Activated naive CD4-positive, alpha-beta T cell treated with anti-CD3 and anti-CD28 coated beads for 36 hours (primary cell): ENCODE data around the gene HMGB2. TPM values are rescaled to one million over a fixed set of nuclear protein-coding genes. Genes with fewer than 3 reads are reported as not detected.

Experiments
- CTCF ChIA-PET: fragments of 350-600 bp; sonication (Branson Sonifier 250); formaldehyde crosslinking; loops from one replicate; lab custom pipeline; 2021; ENCODE audit warnings: antibody characterized with exemption; lab: Charles Lee
- DNase-seq: peaks from one replicate; pipeline ENCODE4 v3.0.0-alpha.2; 2020
- H3K27ac Mint-ChIP-seq: one replicate; pipeline ENCODE4 v1.8.0; 2021; ENCODE audit warnings: mild to moderate bottlenecking, mixed read lengths
- H3K27me3 Mint-ChIP-seq: one replicate; pipeline ENCODE4 v1.8.0; 2021; ENCODE audit warnings: low read depth, mixed read lengths
- H3K36me3 Mint-ChIP-seq: one replicate; pipeline ENCODE4 v1.8.0; 2021; ENCODE audit warnings: low read depth, mixed read lengths
- H3K4me1 Mint-ChIP-seq: one replicate; pipeline ENCODE4 v1.8.0; 2021; ENCODE audit warnings: low read depth, mixed read lengths
- H3K4me3 Mint-ChIP-seq: one replicate; pipeline ENCODE4 v1.8.0; 2021; ENCODE audit warnings: mild to moderate bottlenecking, moderate library complexity, mixed read lengths
- H3K9me3 Mint-ChIP-seq: one replicate; pipeline ENCODE4 v1.8.0; 2021; ENCODE audit warnings: mixed read lengths
- intact Hi-C: fragments of 100-400 bp; cut with micrococcal nuclease; formaldehyde crosslinking; loops from one replicate; pipeline ENCODE4 v1.15.1; 2023
- total RNA-seq, 2 experiments: library from RNA; stranded (reverse); gene quantifications; one replicate each; pipeline ENCODE4 v1.2.3, GENCODE V29; 2021

HMGB2 gene
- 100 to 1,000 TPM; 752 to 787 TPM for total RNA-seq

- DNase-seq = peak; percentile 100
- peak within 1 kb of the TSS; percentile 99 for H3K4me3 Mint-ChIP-seq
- peaks cover 15% of the 10 kb centered on the region for H3K4me1 Mint-ChIP-seq
- H3K27ac Mint-ChIP-seq = peak within 1 kb of the TSS; percentile 99
- intact Hi-C loops = loop anchor here (1.0 to 10.0 kb wide), 5 partner anchors 36 to 949 kb away; partner anchors contain the start of genes CEP44, FBXO8, GALNT7 and SAP30
- CTCF ChIA-PET = interaction anchor here (0.5 to 3.2 kb wide), 5 partner anchors 15 to 407 kb away, joined by 3 to 22 read pairs (median 3); partner anchors contain the start of gene SAP30
- H3K27me3 Mint-ChIP-seq = peaks cover 12% of the 10 kb centered on the region
- no peaks in the 10 kb centered on the region for H3K9me3 Mint-ChIP-seq
- peaks cover 40% of the 10 kb centered on the region for H3K36me3 Mint-ChIP-seq
These were observed at the start of gene HMGB2 for GRCh38 chr4:173334085-173334890. HMGB2 (minus strand) TSS chr4:173334358; CDS start chr4:173333649, 709 bp downstream.

- no peak for DNase-seq
- peaks cover 18% of the 10 kb centered on the region for H3K27me3 Mint-ChIP-seq
- no peak overlapping the region for H3K27ac Mint-ChIP-seq
- intact Hi-C loops = no loop called here
- H3K9me3 Mint-ChIP-seq = no peaks in the 10 kb centered on the region
- no peaks in the 10 kb centered on the region for H3K36me3 Mint-ChIP-seq
- H3K4me1 Mint-ChIP-seq = no peaks in the 10 kb centered on the region
- H3K4me3 Mint-ChIP-seq = no peak overlapping the region
- CTCF ChIA-PET = no interaction called here
These were observed 48.2 kb upstream of the HMGB2 start for GRCh38 chr4:173382349-173382748.

GRCh38 chr4:173381610-173382009 is 47.5 kb upstream of the HMGB2 start:
- Mint-ChIP-seq H3K36me3 (no peaks in the 10 kb centered on the region), H3K27me3 (peaks cover 14% of the 10 kb centered on the region), H3K4me3 (no peak overlapping the region), H3K9me3 (no peaks in the 10 kb centered on the region), H3K4me1 (no peaks in the 10 kb centered on the region), H3K27ac (no peak overlapping the region)
- DNase-seq = no peak
- CTCF ChIA-PET = interaction anchor here (0.7 kb wide), 1 partner anchor 64 kb away, joined by 5 read pairs; no protein-coding TSS in a partner anchor
- intact Hi-C loops = no loop called here

- H3K27me3 Mint-ChIP-seq = peaks cover 14% of the 10 kb centered on the region
- H3K4me3 Mint-ChIP-seq = no peak overlapping the region
- intact Hi-C loops = no loop called here
- CTCF ChIA-PET = no interaction called here
- no peaks in the 10 kb centered on the region for H3K9me3 Mint-ChIP-seq
- H3K36me3 Mint-ChIP-seq = no peaks in the 10 kb centered on the region
- DNase-seq = no peak
- no peak overlapping the region for H3K27ac Mint-ChIP-seq
- H3K4me1 Mint-ChIP-seq = no peaks in the 10 kb centered on the region
These were observed 46.8 kb upstream of the HMGB2 start for GRCh38 chr4:173380987-173381386.

GRCh38 chr4:173379929-173380328 is 45.8 kb upstream of the HMGB2 start:
- CTCF ChIA-PET = no interaction called here
- Mint-ChIP-seq H3K27ac (no peak overlapping the region), H3K4me3 (no peak overlapping the region), H3K36me3 (no peaks in the 10 kb centered on the region), H3K9me3 (no peaks in the 10 kb centered on the region), H3K27me3 (peaks cover 14% of the 10 kb centered on the region), H3K4me1 (no peaks in the 10 kb centered on the region)
- DNase-seq = no peak
- intact Hi-C loops = no loop called here

GRCh38 chr4:173374588-173374987 is 40.4 kb upstream of the HMGB2 start:
- Mint-ChIP-seq H3K27me3 (peaks cover 23% of the 10 kb centered on the region), H3K27ac (no peak overlapping the region), H3K4me3 (no peak overlapping the region), H3K4me1 (peaks cover 5% of the 10 kb centered on the region), H3K9me3 (no peaks in the 10 kb centered on the region), H3K36me3 (peaks cover 5% of the 10 kb centered on the region)
- intact Hi-C loops = loop anchor here (5.0 kb wide), 1 partner anchor 133 kb away; no protein-coding TSS in a partner anchor
- DNase-seq = no peak
- CTCF ChIA-PET = interaction anchor here (1.5 kb wide), 1 partner anchor 10 kb away, joined by 5 read pairs; no protein-coding TSS in a partner anchor

GRCh38 chr4:173371292-173372192 is 37.4 kb upstream of the HMGB2 start:
- Mint-ChIP-seq H3K4me3 (peak overlapping the region; percentile 99), H3K36me3 (peaks cover 5% of the 10 kb centered on the region), H3K9me3 (no peaks in the 10 kb centered on the region), H3K4me1 (peaks cover 16% of the 10 kb centered on the region), H3K27ac (no peak overlapping the region), H3K27me3 (peaks cover 20% of the 10 kb centered on the region)
- intact Hi-C loops = loop anchor here (1.0 to 5.0 kb wide), 3 partner anchors 45 to 136 kb away; no protein-coding TSS in a partner anchor
- DNase-seq = peak; percentile 37
- CTCF ChIA-PET = interaction anchor here (0.5 to 4.2 kb wide), 6 partner anchors 31 to 52 kb away, joined by 3 to 22 read pairs (median 4); partner anchors contain the start of gene HMGB2

- Mint-ChIP-seq H3K36me3 (peaks cover 5% of the 10 kb centered on the region), H3K27me3 (peaks cover 20% of the 10 kb centered on the region), H3K4me3 (peak within 1 kb of the TSS; percentile 99), H3K27ac (peak within 1 kb of the TSS; percentile 99), H3K9me3 (no peaks in the 10 kb centered on the region), H3K4me1 (peaks cover 18% of the 10 kb centered on the region)
- peak; percentile 98 for DNase-seq
- CTCF ChIA-PET = interaction anchor here (2.3 to 4.2 kb wide), 2 partner anchors 37 to 50 kb away, joined by 8 to 22 read pairs; partner anchors contain the start of gene HMGB2
- intact Hi-C loops = loop anchor here (1.0 to 5.0 kb wide), 7 partner anchors 36 to 201 kb away; partner anchors contain the start of gene HMGB2
These were observed 36.5 kb upstream of the HMGB2 start, which contains the start of gene SAP30 for GRCh38 chr4:173370477-173371291. SAP30 (plus strand) TSS chr4:173370954; CDS start chr4:173371183, 229 bp downstream.

- H3K9me3 Mint-ChIP-seq = no peaks in the 10 kb centered on the region
- peak overlapping the region; percentile 99 for H3K4me3 Mint-ChIP-seq
- CTCF ChIA-PET = interaction anchor here (1.1 to 4.2 kb wide), 2 partner anchors 36 to 68 kb away, joined by 3 to 22 read pairs; partner anchors contain the start of gene HMGB2
- peaks cover 20% of the 10 kb centered on the region for H3K27me3 Mint-ChIP-seq
- intact Hi-C loops = loop anchor here (1.0 to 5.0 kb wide), 6 partner anchors 36 to 201 kb away; partner anchors contain the start of gene HMGB2
- peak; percentile 63 for DNase-seq
- H3K27ac Mint-ChIP-seq = peak overlapping the region; percentile 99
- peaks cover 22% of the 10 kb centered on the region for H3K4me1 Mint-ChIP-seq
- peaks cover 5% of the 10 kb centered on the region for H3K36me3 Mint-ChIP-seq
These were observed 35.9 kb upstream of the HMGB2 start for GRCh38 chr4:173370130-173370476.

- H3K4me1 Mint-ChIP-seq = peaks cover 19% of the 10 kb centered on the region
- intact Hi-C loops = no loop called here
- CTCF ChIA-PET = interaction anchor here (0.9 to 1.2 kb wide), 3 partner anchors 22 to 67 kb away, joined by 3 to 6 read pairs (median 4); no protein-coding TSS in a partner anchor
- H3K9me3 Mint-ChIP-seq = no peaks in the 10 kb centered on the region
- H3K27me3 Mint-ChIP-seq = peaks cover 14% of the 10 kb centered on the region
- no peak overlapping the region for H3K27ac Mint-ChIP-seq
- no peak for DNase-seq
- no peaks in the 10 kb centered on the region for H3K36me3 Mint-ChIP-seq
- no peak overlapping the region for H3K4me3 Mint-ChIP-seq
These were observed 33.8 kb upstream of the HMGB2 start for GRCh38 chr4:173367946-173368345.

GRCh38 chr4:173367285-173367684 is 33.1 kb upstream of the HMGB2 start:
- intact Hi-C loops = no loop called here
- peaks cover 9% of the 10 kb centered on the region for H3K27me3 Mint-ChIP-seq
- H3K4me1 Mint-ChIP-seq = peaks cover 18% of the 10 kb centered on the region
- no peak overlapping the region for H3K4me3 Mint-ChIP-seq
- no peak for DNase-seq
- no peak overlapping the region for H3K27ac Mint-ChIP-seq
- H3K36me3 Mint-ChIP-seq = no peaks in the 10 kb centered on the region
- no peaks in the 10 kb centered on the region for H3K9me3 Mint-ChIP-seq
- CTCF ChIA-PET = interaction anchor here (0.8 to 1.2 kb wide), 4 partner anchors 30 to 103 kb away, joined by 3 to 6 read pairs (median 3); no protein-coding TSS in a partner anchor
